ENCODE measurements around the gene TMEM269.

The TMEM269 gene

DNA sequence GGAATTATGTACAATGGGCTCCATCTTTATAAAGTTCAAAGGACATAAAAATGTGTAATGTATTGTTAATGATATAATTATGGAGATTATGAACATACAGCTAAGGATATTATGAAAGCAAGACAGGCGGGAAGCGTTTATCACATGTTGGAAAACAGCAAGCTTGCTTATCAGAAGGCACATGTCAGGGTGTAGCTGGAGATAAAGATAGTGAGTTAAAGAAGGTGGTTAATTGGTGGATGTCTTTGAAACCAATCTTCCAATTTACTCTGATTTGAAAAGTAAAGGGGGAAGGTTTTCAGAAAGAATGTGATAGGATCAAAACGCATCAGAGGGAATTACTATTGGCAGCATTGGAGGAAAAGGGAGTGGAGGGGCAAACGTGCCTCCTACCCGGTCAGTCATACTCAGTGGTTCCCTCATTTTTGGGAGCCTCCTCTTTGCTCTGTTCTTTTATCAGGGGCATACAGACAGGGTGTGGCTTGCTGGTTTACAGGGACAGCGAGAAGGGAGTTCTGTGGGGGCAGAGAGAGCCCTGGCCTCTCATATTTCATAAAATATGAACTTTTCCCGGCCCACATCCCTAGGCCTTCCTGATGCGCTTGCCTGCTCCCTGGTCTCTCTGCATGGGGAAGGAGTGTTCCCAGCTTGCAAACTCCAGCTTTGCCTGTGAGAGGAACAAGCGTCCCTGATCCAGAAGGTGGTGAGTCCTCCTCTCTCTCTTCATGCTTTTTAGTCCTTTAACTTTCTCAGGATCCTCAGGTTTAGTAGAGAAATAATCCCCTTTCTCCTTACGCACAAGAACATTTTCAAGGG is 40.5 kb downstream of the TMEM269 start:
- DNase-seq, result no peak

DNA sequence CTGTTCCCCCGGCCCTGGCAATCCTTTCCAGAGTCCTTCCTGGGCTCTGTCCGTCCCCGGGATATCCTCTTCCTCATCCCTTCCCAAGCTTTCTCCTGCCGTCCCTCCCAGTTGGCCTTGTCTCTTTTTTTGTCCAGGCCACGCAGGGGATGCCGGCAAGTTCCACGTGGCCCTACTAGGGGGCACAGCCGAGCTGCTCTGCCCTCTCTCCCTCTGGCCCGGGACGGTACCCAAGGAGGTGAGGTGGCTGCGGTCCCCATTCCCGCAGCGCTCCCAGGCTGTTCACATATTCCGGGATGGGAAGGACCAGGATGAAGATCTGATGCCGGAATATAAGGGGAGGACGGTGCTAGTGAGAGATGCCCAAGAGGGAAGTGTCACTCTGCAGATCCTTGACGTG is 45.8 kb downstream of the TMEM269 start:
- DNase-seq, result no peak

DNA sequence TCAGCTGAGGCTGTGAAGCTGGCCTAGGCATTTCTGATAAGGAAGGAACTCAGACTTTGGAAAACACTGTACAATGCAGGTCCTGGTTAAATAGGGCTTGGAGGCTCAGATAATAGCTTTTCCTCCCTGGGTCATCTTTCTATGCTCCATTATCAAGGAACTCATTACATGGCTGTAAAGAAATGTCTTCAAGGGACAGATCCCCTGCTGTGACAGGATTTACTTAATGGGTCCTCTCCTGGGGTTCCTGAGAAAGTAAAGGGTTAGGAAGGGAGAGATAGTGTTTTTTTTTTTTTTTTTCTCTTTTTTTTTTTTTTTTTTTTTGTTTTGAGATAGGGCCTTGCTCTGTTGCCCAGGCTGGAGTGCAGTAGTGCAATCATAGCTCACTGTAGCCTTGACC is 46.5 kb downstream of the TMEM269 start:
- no peak for DNase-seq

DNA sequence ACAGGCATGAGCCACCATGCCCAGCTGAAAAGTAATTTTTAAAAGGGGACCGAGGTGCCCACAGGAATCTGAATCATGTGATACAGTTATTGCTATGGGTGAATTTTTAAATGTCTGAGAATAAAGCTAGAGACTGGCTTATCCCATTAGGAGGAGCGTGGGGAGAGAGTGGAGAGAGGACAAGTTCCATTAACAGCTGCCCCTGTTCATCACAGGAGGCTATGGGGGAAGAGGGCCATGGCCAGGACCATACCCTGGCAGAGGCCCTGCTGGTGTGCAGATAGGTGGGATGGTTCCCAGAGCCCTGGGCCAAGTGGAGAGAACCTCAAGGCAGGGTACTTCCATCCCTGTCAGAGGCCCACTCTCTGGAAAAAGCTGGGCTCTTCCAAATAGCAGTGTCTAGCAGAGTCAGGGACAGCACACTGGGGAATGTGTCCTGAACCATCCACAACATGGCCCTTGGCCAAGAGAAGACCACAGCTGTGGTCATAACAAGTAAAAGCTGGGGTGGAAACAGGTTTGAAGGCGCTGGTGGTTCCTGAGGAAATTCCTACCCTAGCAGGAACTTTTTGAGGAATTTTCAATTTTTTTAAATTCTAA is 48.0 kb downstream of the TMEM269 start:
- DNase-seq, result no peak

DNA sequence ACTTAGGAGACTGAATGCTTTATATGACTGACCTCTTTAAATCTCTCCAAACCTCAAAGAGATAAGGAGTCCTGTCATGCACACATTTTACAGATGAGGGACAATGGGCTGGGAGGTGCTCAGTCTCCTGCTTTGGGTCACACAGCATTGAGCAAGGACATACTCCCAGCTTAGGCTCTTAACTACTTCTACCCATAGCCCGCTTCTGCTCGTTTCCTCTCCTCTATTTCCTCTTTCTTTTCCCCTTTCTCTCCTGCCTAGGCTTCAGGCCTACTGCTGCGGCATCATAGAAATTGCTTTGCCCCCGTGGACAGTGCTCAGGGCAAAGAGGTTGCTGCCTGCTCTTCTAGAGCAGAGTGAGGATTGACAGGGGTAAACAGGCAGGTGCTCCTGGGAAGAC is 49.2 kb downstream of the TMEM269 start:
- no peak for DNase-seq

DNA sequence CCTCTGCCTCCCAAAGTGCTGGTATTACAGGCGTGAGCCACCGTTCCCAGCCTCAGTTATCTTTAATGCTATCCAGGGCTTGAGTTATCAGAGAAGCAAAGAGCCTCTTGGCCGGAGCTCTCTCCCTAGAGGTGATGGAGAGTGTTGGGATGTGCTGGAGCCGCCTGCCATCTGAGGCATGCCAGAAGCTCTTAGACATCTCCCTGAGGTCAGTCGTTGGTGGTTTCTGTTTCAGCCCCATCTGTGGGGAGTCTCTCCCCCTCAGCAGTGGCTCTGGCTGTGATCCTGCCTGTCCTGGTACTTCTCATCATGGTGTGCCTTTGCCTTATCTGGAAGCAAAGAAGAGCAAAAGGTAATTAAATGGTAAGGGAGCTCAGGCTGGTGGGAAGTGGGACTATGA is 50.0 kb downstream of the TMEM269 start:
- DNase-seq, result no peak

DNA sequence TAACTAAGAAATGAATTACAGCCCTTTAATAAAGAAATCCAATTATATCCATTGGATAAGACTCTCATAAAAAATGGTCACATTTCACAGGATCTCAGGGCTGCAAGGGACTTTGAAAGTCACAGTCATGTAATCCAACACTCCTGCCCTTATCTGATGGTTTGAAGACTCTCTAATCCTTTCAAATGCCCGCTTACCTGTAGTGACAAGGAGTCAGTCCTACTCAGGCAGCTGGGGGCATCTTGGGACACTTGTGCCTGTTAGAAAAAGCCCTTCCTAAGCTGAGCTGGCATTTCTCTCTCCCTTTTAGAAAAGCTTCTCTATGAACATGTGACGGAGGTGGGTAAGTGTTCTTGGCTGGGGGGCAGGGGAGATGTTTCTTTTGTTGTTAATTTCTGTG is 50.6 kb downstream of the TMEM269 start:
- no peak for DNase-seq

DNA sequence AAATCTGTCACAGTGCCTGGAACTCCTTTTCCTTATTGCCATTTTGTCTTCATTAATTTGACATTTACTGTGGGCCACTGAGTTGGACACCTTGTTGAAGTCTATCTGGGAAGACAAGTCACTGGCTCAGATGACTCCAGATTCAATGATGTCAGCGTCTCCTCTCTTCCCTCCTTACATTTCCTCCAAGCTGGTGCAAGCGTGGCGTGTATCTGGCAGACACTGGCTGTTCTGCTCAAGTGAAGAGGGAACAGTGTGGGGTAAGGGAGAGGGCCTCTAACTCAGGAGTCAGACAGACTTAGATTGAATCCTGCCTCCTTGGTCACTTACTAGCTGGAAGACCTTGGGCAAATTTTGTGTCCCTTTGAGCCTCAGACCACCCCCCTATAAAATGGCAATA is 52.9 kb downstream of the TMEM269 start:
- DNase-seq, result no peak

DNA sequence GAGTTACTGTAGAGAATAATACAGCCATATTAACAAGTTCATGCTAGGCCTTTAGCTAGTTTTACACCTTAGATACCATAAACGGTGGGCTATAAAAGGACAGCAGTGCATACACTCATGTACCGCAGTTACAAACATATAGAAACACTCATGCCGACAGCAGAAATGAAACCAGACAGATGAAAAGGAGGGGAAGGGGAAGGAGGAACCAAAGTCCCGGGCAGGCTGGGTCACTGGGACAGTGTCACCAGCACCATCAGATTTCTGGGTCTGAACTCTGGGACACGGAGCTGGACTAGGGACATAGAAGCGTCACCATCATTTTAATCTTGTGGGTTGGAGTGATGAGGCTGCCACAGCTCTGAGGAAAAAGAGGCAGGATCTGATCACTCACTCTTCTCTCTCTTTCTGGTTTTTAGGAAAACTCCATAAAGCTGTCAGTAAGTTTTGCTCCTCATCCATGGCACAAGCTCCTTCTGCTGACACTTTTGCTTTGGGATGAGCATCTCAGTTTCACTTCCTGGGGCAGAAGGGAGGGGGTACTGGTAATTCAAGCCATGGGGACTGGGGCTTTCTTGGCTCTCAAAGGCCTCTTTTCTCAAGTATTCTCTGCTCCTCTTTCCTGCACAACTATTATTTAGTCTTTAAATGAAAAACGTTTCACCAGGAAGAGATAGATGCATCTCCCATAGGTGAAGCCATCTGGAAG is 53.8 kb downstream of the TMEM269 start:
- no peak for DNase-seq

DNA sequence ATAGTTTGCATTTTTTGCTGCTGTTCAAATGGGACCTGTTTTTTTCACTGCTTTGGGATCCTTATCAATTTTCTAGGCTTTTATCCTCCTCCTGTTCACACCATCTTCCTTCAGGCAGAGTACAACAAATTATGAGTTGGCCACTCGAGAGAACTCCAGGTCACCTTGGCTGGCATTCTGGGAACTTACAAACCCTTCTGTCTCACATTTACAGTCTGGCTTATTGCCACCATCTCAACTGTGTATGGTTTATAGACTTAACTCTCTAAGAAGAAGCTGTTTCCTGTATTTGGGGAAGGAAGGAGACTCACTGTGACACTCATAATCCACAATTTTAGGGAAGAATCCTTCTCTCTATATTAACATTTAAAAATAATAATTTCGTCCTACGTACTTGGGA is 56.2 kb downstream of the TMEM269 start:
- DNase-seq, result no peak

DNA sequence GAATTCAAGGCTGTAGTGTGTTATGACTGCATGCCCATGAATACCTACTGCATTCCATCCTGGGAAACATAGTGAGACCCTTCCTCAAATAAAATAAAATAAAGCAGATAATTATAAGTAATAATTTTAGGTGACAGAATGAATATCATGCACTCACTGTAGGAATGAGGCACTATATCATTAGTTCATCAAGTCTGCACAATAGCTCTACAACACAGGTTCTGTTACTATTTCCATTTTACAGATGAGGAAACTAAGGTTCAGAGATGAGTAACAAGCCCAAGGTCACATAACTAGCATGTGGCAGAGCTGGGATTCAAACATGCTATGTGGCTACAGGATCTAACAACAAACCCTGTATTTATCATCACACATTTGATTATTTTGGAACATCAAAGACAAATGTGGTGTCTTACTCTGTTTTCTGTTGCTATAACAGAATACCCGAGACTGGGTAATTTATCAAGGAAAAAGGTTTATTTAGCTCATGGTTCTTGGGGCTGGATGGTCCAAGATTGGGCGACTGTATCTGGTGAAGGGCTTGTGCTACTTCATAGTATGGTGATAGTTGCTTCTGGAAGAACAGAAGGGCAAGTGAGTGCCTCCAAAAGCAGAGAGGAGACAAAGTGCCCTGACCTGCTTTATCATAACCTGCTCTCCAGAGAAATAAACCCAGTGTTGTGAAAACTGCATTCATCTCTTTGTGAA is 56.8 kb downstream of the TMEM269 start:
- DNase-seq, result no peak

DNA sequence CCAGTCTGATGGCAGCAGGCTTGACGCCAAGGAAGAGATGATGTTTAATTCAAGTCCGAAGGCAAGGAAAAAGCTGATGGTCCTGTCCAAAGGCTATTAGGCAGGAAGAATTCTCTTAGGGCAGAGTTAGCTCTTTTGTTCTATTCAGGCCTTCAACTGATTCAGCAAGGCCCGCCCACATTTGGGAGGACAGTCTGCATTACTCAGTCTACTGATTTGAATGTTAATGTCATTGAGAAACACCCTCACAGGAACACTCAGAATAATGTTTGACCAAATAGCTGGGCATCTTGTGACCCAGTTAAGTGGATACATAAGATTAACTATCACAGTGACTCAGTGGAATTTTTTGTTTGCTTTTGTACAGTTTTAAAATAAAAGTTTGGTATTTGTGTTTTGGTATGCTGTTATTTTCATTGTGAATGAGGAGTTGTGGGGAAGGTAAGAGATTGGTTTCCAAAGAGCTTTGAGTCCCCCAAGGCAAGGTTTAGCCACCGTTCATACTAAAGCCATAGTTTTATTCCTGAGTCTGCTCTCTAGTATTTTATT is 59.9 kb downstream of the TMEM269 start:
- peak; percentile 28 for DNase-seq

DNA sequence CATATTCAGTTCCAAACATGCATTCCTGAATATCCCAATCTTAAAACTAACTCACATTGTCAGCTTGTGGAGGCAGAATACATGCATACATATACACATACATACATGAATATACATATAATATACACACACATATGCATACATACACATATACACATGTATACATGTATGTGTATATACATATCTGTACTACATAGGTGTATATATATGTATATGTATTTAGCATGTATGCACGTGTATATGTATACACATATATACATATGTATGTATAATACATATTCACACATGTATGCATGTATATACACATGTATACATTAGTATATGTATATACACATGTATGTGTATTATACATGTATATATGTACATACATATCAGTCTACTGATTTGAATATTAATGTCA is 60.4 kb downstream of the TMEM269 start:
- no peak for DNase-seq

DNA sequence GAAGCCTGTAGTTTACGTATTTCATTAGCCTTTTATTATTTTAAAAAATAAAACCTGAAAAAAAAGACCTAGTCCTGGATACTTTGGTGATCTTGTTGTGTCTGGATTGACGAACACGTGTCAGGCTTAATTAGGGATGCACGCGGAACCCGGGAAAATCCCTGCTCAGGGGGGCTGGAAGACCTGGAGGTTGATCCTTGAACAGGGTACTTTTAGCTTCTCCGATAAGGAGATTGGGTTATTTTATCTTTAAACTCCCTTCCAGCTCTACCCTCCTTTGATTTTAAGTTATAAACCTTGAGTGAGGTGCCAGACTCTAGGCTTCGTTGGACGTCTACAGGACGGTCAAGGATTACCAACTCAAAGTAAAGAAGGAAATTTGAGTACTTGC is 61.1 kb downstream of the TMEM269 start:
- DNase-seq, result no peak

DNA sequence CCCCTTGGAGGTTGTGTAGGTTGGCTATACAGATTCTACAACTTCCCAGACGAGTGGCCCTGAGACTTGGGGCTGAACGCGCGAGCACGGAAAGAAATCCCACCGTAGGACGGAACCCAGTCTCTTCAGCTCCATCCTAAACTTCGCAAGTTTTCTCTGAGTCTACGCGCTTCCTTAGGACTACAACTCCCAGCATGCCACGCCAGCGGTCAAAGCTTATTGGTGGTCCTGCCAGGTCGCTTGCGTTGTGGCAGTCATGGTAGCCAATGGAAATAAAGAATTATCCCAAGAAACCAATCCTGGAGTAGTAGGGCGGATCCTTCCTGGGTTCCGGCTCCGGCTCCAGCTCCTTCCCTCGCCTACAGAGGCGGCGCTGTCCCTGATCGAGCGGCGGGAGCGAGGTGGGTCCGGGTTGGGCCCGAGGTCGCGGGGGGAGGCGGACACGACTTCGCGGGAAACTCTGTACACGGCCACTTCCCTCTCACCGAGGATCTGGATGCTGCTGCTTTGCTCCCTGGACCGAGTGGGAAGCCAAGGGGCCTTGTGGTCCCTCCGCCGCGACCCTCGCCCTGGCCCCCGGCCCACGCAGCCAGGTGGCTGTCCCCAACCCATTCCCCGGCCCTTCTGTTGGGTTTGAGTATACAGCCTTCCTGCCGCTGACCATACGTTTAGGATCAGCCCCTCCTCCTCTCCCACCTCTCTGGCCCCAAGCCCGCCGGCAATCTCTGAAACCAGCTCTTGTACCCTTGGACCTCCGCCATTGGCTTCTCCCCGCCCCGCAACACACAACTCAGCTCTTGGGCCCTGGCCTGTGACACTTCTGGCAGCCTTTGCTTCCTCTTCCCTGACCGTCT is 61.7 kb downstream of the TMEM269 start, which contains the start of gene ZNF691:
Gene ZNF691, plus strand, starts transcription at position 357 of the 854 bp plus-strand sequence. CDS start 3,046 bp downstream, outside the sequence.
- peak; percentile 96 for DNase-seq

DNA sequence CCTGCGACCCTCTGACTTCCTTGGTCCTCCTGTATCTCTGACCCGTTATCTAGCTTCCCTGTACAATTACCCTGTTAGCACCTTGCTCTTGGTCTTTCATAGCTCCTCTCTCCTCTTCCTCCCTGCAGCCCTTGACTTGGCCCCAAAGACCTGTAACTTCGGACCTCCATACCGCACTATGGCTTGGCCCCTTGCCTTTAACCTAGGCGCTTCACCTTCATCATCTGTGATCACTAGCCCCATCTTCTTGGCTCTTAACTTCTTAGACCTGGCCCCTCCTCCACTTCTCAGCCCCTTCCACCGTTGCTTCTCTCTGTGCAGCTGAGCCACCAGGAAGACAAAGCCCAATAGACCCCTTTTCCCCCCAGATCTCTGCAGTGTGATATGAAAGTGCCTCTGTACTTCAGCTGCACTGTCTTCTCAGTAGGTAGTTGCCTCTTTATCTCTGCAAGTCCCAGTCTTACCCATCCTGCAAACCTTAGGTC is 62.4 kb downstream of the TMEM269 start:
- DNase-seq, result peak; percentile 30

DNA sequence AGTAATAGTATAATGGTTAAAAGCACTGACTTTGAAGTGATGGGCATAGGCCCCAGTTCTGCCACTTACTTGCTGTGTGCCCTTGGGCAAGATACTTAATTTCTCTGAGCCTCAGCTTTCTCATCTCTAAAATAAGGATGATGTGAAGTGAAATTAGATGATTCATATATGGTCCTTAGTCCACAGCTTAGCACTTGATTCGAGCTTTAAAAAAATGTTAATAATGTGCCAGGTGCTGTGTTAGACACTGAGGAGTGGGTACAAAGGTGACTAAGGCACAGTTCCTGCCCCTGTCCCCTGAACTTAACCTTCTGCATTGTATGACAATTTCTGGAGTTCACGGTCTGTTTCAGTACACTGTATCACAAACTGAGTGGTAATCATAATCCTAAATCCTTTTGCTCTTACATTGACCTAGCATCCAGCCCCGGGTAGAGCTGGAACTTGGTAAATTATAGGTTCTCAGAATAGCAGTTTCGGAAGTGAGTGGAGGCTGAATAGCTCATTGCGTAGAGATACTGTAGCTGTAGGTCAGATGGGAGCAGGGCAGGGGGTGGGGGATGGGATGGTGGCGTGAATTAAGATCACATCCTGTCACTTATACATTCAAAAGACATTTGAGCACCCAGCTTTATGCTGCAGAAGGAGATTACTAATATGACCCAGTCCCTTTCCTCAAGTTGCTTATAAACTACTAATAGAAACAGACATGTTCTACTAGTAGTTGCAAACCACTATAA is 63.1 kb downstream of the TMEM269 start:
- DNase-seq, result peak; percentile 75

DNA sequence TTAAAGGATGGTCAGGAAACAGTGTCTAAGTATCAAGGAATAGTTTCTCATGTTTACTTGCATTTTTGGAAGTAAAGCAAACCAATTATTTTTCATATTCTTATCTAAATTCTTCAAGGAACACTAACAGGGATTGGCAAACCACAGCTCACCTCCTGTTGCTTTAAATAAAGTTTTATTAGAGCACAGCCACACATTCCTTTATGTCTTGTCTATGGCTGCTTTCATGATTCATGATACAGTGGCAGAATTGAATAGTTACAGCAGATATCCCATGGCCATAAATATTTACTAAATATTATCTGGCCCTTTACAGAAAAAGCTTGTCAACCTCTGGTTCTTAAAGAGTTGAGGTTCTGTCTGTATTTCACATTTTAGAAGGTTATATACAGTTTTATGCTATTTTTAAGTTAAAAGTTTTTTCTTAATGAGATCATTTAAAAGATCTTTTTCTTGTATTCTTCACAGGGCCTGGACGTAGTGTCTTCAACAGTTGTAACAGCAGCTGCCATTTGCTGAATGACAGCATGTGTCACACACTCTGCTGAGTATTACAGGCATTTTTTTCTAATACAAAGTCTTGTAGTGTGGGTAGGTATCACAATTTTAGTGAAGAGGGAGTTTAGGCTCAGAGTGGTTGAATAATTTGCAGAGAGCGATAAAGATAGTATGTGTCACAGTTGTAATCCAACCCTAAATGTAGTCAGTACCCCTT is 64.2 kb downstream of the TMEM269 start:
- DNase-seq, result no peak

DNA sequence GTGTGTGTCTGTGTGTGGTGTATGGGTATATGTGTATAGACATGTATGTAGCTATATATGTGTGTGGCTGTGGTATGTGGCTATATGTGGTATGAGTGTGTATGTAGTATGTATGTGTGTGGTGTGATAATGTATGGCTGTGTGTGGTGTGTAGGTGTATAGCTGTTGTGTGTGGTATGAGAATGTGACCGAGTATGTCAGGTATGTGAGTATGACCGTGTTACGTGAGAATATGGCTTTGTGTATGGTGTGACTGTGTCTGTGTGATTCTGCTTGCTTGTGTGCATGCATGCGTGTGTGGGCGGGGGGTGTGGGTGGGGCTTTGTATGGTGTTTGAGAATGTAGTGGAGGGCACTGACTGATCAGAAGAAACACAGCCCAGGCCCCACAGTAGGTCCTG is 65.2 kb downstream of the TMEM269 start:
- DNase-seq, result no peak
